ENCODE results near the gene FSTL5. TPM values are rescaled to one million over a fixed set of nuclear protein-coding genes. Genes with fewer than 3 reads are reported as not detected.

FSTL5 gene
- total RNA-seq, 1 experiment from 2014 or later: not detected

GRCh38 chr4:162116095-162116779 is 47.6 kb downstream of the FSTL5 start:
- ChIA-PET POLR2A (no interaction called here), CTCF (no interaction called here), RAD21 (ENCODE audit: low non-redundant PET in 1 of 2, low total read pairs in 2 of 2, uncharacterized antibody in 2 of 2, unreplicated experiment in 2 of 2) (no interaction called here)
- no peaks in the 10 kb centered on the region for H3K36me3 ChIP-seq (ENCODE audit: control insufficient read depth in 1 of 2, insufficient read depth in 2 of 2, low read length in 2 of 2)
- H3K27me3 ChIP-seq (ENCODE audit: insufficient read depth, low read length): no peaks in the 10 kb centered on the region
- no peaks in the 10 kb centered on the region for H3K9me3 ChIP-seq (ENCODE audit: control insufficient read depth in 1 of 2, insufficient read depth in 1 of 2, low read depth in 1 of 2, low read length in 2 of 2)
- H3K4me3 ChIP-seq (replicated peaks in 1 of 2; ENCODE audit: low read depth in 1 of 2, low read length in 2 of 2): no peak overlapping the region
- TF ChIP-seq POLR2A (IDR thresholded peaks at IDR 0.05; ENCODE audit: borderline replicate concordance, extremely low read depth, insufficient read depth, insufficient read length) (no peak), POLR2AphosphoS5 (IDR thresholded peaks at IDR 0.05; ENCODE audit: low read depth, low read length) (no peak), TCF7L2 (IDR thresholded peaks at IDR 0.05; ENCODE audit: borderline replicate concordance, extremely low read depth, insufficient read depth, insufficient read length) (no peak), RAD21 (IDR thresholded peaks at IDR 0.05; ENCODE audit: low read depth) (no peak), ZNF274 (IDR thresholded peaks at IDR 0.05; ENCODE audit: low read depth, low read length) (no peak), JUND (IDR thresholded peaks at IDR 0.05) (no peak), EZH2phosphoT487 (IDR thresholded peaks at IDR 0.05; ENCODE audit: borderline replicate concordance) (no peak), EZH2 (IDR thresholded peaks at IDR 0.05) (no peak), SRF (IDR thresholded peaks at IDR 0.05; ENCODE audit: low read depth) (no peak), SIN3A (IDR thresholded peaks at IDR 0.05; ENCODE audit: low read depth) (no peak), ELF1 (IDR thresholded peaks at IDR 0.05; ENCODE audit: borderline replicate concordance, low read depth) (no peak), SP1 (IDR thresholded peaks at IDR 0.05; ENCODE audit: low read depth) (no peak), CEBPB (IDR thresholded peaks at IDR 0.05; ENCODE audit: low read depth) (no peak), CTCF (IDR thresholded peaks at IDR 0.05 in 2 of 3, conservative IDR thresholded peaks at IDR 0.05 in 1 of 3; ENCODE audit: borderline replicate concordance in 1 of 3, insufficient read depth in 1 of 3, low read depth in 2 of 3, low read length in 2 of 3) (no peak), ZFX (IDR thresholded peaks at IDR 0.05) (no peak)
- TF ChIP-seq, protein P1, sequence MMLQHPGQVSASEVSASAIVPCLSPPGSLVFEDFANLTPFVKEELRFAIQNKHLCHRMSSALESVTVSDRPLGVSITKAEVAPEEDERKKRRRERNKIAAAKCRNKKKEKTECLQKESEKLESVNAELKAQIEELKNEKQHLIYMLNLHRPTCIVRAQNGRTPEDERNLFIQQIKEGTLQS (IDR thresholded peaks at IDR 0.05): no peak
- TF ChIP-seq, protein P2, sequence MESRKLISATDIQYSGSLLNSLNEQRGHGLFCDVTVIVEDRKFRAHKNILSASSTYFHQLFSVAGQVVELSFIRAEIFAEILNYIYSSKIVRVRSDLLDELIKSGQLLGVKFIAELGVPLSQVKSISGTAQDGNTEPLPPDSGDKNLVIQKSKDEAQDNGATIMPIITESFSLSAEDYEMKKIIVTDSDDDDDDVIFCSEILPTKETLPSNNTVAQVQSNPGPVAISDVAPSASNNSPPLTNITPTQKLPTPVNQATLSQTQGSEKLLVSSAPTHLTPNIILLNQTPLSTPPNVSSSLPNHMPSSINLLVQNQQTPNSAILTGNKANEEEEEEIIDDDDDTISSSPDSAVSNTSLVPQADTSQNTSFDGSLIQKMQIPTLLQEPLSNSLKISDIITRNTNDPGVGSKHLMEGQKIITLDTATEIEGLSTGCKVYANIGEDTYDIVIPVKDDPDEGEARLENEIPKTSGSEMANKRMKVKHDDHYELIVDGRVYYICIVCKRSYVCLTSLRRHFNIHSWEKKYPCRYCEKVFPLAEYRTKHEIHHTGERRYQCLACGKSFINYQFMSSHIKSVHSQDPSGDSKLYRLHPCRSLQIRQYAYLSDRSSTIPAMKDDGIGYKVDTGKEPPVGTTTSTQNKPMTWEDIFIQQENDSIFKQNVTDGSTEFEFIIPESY (IDR thresholded peaks at IDR 0.05; ENCODE audit: extremely low read depth, insufficient replicate concordance, low read length): no peak
- H3K4me1 ChIP-seq (ENCODE audit: control insufficient read depth in 1 of 2, insufficient read depth in 2 of 2, low read length in 2 of 2): no peaks in the 10 kb centered on the region
- H3K9ac ChIP-seq (ENCODE audit: low read length): no peak overlapping the region
- ATAC-seq (no peak), DNase-seq (ENCODE audit: low read depth, low spot score) (no peak)
- no peaks in the 10 kb centered on the region for H3K79me2 ChIP-seq (ENCODE audit: insufficient read depth, low read length)
- no peaks in the 10 kb centered on the region for H4K20me1 ChIP-seq (ENCODE audit: insufficient read depth)
- no peak overlapping the region for H3K4me2 ChIP-seq (ENCODE audit: low read length)
- intact Hi-C loops (cut with micrococcal nuclease): no loop called here
- H3K27ac ChIP-seq (ENCODE audit: low read depth, low read length): no peak overlapping the region
- no TSS peak for BruUV-seq (replicated peaks)
- no peaks in the 10 kb centered on the region; the same call in 1 of the 2 replicates for H3K9me2 ChIP-seq (ENCODE audit: insufficient read depth)
- H2AFZ ChIP-seq (ENCODE audit: low read depth, low read length, poor library complexity, severe bottlenecking): no peak overlapping the region
